Activated CD8-positive, alpha-beta memory T cell treated with anti-CD3 and anti-CD28 coated beads for 36 hours (primary cell): ENCODE data around the gene ATP6V1F. TPM values are rescaled to one million over a fixed set of nuclear protein-coding genes. Genes with fewer than 3 reads are reported as not detected.

Experiments
- CTCF ChIA-PET: fragments of 350-600 bp; sonication (Branson Sonifier 250); formaldehyde crosslinking; loops from one replicate; lab custom pipeline; 2021; ENCODE audit warnings: antibody characterized with exemption; lab: Charles Lee
- POLR2A ChIA-PET: fragments of 350-600 bp; sonication (Branson Sonifier 250); formaldehyde crosslinking; loops from one replicate; lab custom pipeline; 2021; ENCODE audit warnings: antibody characterized with exemption; lab: Charles Lee
- total RNA-seq, 2 experiments: library from RNA; stranded (reverse); gene quantifications; one replicate each; pipeline ENCODE4 v1.2.3, GENCODE V29; 2021

The ATP6V1F gene
- total RNA-seq, 2 experiments from 2014 or later, result 145 to 152 TPM

DNA sequence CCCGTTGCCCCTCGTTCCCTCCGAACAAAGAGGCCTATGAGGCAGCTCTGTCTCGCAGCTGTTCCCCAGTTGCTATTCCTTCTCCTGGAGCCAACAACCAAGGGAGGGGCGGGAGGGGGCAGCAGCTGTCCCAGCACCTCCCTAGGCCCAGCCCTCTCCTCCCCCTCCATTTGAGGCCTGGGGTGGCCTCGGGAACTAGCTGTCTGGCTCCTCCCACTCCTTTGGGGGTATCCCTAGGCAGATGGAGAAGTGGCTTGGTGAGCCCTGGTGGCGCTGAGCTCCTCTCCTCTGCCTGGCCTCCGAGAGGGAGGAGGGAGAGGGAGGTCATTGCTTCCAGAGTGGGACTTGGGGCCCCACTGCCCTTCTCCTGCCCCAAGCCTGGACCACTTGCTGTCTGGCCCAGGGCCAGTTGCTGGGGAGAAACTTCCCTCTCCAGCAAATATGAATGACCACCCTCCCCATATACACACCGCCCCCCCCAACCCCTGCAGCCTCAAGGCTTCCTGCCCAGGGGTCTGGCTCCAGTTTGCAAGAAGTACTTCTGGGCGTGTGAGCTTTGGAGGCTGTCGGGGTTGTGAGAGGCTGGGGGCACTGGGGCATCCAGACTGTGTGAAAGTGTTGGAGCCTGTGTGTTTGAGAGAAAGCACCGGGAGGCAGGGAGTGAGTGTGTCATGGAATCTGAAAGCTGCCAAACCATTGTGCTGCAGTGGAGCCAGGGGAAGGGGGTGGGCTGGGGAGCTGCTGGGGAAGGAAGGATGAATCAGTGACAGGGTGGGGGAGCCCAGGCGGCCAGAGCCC is 29.3 kb upstream of the ATP6V1F start:
- CTCF ChIA-PET, result interaction anchor here (0.6 kb wide), 1 partner anchor 10 kb away, joined by 3 read pairs; no protein-coding TSS in a partner anchor
- POLR2A ChIA-PET, result no interaction called here

DNA sequence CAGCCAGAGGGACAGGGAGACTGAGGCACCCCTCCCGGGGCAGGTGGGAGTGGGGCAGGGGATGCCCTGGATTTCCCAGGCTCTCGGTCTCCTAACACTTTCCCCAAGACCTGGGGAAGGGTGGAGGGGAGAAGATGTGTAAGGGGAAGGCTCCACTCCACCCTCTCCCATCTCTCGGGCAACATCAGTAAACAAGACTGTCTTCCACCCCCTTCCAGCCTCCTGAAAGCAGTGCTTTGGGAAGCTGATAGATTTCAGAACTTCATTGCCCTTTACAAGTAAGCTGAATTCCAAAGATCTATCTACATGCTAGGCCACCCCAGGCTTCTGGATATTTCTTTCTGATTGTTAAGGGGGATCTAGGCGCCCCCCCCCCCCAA is 28.7 kb upstream of the ATP6V1F start:
- ChIA-PET POLR2A (no interaction called here), CTCF (interaction anchor here (0.6 kb wide), 1 partner anchor 10 kb away, joined by 3 read pairs; no protein-coding TSS in a partner anchor)

DNA sequence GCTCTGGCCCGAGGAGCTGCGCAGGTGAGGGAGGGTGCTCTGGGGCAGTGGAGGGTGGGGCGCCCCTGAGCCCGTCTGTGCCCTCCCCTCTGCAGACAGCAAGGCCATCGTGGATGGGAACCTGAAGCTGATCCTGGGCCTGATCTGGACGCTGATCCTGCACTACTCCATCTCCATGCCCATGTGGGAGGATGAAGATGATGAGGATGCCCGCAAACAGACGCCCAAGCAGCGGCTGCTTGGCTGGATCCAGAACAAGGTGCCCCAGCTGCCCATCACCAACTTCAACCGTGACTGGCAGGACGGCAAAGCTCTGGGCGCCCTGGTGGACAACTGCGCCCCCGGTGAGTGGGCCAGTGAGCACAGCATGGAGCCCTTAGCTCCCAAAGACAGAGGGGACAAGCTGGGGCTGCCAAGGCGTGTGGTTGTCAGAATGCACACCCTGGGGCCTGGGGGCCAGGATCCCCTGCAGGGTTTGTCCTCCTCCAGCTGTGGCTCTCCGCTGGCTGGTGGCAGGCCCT is 27.4 kb upstream of the ATP6V1F start:
- CTCF ChIA-PET, result no interaction called here
- POLR2A ChIA-PET, result no interaction called here

DNA sequence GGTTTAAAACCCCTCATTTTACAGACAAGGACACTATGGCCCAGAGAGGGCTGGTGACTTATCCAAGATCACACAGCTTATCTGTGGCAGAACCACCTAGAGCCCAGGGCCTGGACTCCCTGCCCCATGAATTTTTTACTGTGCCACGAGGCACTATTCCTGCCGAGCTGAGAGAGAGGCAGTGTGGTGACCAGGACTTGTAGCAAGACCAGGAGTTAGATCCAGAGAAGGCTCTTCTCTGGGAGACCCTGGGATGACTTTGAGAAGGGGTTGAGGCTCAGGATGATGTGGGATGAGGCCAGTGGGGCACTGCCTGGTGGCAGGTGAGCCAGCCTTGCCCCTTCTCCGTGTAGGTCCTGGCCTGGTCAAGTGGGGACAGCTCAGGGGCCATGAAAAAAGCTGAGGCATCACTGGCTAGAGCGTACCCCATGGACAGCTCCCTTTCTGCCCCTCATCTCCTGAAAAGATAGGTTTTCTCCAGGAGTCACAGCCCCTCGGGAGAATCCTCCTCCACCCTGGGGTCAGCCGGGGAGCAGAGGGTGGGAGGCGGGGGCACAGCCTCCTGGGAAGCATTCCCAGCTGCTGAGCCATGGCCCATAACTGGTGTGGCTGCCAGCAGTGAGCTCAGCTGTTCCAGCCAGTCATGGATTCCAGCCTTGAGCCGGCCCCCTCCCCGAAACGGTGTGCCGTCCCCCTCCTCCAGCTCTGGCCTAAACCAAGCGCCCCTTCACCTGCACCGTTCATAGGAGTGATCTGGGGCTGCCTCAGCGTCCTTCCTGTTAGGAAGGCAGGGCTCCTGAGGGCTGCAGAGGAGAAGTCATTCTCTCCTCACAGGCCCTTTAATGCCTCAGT is 26.6 kb upstream of the ATP6V1F start:
- ChIA-PET CTCF (no interaction called here), POLR2A (no interaction called here)

DNA sequence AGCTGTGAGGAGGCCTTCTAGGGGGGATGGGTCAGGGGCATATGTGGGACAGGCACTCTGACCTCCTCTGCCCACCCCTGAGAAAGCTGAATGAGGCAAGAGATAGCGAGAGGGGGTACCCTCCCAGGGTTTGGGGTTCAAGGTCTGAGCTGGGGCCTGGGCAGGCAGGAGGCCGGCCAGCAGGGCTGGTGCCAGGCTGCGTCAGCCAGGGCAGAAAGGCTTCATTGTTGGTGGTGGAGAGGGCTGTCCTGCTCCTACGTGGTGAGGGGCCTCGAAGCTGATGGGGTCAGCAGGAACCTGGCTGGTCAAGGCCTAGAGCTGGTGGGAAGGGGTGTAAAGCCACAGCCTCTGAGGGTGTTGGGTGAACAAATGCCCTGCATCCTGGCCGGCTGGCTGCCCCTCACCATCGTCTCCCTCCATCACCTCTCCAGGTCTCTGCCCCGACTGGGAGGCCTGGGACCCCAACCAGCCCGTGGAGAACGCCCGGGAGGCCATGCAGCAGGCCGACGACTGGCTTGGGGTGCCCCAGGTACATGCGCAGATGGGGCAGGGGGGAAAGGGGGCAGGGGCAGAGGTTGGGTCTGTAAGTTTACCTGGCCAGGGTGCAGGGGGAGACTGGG is 25.8 kb upstream of the ATP6V1F start:
- POLR2A ChIA-PET, result no interaction called here
- CTCF ChIA-PET, result no interaction called here

DNA sequence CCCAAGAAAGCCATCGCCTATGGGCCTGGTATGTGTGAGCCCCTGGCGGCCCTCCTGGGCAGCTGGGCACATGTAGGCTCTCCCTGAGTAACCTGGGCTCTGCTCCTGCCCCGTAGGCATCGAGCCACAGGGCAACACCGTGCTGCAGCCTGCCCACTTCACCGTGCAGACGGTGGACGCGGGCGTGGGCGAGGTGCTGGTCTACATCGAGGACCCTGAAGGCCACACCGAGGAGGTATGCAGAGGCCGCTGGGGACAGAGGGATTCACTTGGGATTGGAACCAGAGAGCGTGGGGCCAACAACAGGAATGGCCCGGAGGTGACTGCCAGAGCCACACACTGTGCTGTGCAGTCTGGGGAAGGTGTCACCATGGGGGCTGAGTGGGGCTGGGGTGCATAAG is 25.1 kb upstream of the ATP6V1F start:
- CTCF ChIA-PET, result interaction anchor here (1.1 kb wide), 1 partner anchor 12 kb away, joined by 3 read pairs; no protein-coding TSS in a partner anchor
- POLR2A ChIA-PET, result no interaction called here

DNA sequence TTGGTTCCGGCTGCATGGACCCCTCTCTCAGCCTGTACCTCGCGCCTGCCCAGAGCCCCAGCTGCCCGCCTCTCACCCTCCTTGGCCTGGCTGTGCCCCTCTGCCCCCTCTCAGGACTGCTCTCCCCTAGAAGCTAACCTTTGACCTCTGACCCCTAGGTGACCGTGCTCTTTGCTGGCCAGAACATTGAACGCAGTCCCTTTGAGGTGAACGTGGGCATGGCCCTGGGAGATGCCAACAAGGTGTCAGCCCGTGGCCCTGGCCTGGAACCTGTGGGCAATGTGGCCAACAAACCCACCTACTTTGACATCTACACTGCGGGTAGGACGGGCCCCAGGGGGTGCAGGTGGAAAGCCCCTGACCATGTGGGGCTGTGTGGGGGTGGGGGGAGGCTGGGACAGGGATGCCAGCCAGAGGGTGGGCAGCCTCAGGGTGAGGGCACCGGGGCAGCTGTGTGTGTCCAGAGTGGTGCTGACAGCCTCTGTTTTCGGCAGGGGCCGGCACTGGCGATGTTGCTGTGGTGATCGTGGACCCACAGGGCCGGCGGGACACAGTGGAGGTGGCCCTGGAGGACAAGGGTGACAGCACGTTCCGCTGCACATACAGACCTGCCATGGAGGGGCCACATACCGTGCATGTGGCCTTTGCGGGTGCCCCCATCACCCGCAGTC is 24.4 kb upstream of the ATP6V1F start:
- ChIA-PET POLR2A (no interaction called here), CTCF (interaction anchor here (1.1 kb wide), 1 partner anchor 13 kb away, joined by 3 read pairs; no protein-coding TSS in a partner anchor)

DNA sequence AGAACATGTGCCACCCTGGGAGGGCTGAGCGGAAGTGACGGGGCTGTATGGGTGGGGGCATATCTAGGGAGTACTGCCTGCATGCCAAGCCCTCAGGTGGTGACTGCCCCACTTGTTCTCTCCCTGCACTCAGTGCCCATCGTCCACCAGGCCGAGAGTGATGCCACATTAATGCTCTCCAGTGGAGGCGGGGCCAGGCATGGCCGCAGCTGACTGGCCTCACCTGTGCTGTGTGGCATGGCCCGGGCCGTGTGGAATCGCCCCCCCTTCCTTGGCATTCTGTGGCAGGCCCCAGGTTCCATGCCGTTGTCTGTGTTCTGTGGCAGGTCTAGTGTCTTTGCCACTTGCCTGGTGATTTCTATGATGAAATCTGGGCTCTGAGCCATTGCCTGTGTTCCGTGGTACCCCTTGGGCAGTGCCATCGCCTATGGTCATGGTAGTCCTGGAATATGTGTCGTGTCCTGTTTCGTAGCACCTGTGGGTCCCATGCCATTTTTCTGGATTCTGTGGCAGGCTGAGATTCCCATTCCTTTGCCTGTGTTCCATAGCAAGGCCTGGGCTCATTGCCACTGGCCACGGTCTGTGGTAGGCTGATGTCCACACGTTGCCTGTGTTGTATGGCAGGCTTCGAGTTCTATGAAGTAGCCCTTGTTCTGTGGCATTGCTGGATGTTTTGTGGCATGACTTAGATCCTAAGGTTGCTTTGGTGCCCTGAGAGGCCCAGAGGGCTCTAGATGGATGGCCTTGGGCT is 23.5 kb upstream of the ATP6V1F start:
- CTCF ChIA-PET, result interaction anchor here (0.5 kb wide), 1 partner anchor 388 kb away, joined by 3 read pairs; no protein-coding TSS in a partner anchor

DNA sequence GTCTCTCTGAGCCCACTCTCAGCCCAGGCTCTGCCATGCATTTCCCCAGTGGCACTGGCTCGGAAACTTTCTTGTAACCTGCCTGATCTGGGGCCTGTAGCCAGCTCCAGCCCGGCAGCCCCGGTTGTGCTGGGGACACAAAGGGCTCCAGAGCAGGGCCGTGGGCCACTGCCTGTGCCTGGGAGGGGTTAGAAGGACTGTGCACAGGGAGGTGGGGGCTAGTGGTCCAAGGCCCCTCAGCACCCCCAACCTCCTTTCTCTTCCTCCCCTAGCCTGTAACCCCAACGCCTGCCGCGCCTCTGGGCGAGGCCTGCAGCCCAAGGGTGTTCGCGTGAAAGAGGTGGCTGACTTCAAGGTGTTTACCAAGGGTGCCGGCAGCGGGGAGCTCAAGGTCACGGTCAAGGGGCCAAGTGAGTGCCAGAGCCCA is 22.9 kb upstream of the ATP6V1F start:
- ChIA-PET CTCF (interaction anchor here (0.5 to 1.4 kb wide), 2 partner anchors 44 to 387 kb away, joined by 3 to 4 read pairs; no protein-coding TSS in a partner anchor), POLR2A (interaction anchor here (1.0 kb wide), 1 partner anchor 23 kb away, joined by 3 read pairs; the partner anchor contains the start of gene ATP6V1F)

More for the DNA sequence above, 23.5 kb upstream of the ATP6V1F start:
- POLR2A ChIA-PET, result interaction anchor here (1.0 kb wide), 1 partner anchor 24 kb away, joined by 3 read pairs; the partner anchor contains the start of gene ATP6V1F

DNA sequence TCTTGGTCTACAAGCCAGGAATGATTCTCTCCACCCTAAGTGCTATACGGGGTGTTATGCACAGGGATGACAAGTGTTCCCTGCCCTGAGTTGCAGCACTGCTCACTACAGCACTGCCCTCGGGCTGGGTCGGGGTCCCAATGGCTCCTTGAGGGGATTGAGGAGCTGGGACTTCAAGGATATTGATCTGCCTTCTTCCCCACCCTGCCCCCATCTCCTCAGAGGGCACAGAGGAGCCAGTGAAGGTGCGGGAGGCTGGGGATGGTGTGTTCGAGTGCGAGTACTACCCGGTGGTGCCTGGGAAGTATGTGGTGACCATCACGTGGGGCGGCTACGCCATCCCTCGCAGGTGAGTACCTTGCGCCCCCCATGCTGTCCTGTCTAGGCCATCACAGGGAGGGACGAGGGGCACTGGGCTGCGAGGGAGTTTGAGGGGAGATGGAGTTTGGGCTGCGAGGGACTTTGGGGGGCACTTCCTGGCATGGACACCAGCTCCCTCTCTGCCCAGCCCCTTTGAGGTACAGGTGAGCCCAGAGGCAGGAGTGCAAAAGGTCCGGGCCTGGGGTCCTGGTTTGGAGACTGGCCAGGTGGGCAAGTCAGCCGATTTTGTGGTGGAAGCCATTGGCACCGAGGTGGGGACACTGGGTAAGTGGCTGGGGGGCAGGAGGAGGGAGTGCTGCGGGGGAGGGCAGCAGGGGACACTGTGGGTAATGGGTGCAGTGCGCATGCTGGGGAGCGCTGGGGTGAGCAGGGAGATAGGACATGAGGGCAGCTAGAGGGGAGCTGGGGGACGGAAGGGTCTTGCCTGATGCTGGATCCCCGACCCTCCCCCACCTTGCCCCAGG is 22.1 kb upstream of the ATP6V1F start:
- CTCF ChIA-PET, result interaction anchor here (1.4 kb wide), 1 partner anchor 43 kb away, joined by 4 read pairs; no protein-coding TSS in a partner anchor
- POLR2A ChIA-PET, result interaction anchor here (1.0 kb wide), 1 partner anchor 22 kb away, joined by 3 read pairs; the partner anchor contains the start of gene ATP6V1F

DNA sequence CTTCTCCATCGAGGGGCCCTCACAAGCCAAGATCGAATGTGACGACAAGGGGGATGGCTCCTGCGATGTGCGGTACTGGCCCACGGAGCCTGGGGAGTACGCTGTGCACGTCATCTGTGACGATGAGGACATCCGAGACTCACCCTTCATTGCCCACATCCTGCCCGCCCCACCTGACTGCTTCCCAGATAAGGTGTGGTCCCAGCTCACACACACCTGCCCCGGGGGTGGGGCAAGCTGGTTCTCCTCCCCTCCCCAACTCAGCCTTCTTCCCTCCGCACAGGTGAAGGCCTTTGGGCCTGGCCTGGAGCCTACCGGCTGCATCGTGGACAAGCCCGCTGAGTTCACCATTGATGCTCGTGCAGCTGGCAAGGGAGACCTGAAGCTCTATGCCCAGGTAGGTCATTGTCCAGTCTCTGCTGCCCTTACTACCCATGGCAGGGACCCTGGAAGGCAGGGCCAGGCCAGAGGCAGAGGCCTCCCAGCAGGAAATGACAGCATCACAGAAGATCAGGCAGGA is 21.4 kb upstream of the ATP6V1F start:
- POLR2A ChIA-PET, result no interaction called here

DNA sequence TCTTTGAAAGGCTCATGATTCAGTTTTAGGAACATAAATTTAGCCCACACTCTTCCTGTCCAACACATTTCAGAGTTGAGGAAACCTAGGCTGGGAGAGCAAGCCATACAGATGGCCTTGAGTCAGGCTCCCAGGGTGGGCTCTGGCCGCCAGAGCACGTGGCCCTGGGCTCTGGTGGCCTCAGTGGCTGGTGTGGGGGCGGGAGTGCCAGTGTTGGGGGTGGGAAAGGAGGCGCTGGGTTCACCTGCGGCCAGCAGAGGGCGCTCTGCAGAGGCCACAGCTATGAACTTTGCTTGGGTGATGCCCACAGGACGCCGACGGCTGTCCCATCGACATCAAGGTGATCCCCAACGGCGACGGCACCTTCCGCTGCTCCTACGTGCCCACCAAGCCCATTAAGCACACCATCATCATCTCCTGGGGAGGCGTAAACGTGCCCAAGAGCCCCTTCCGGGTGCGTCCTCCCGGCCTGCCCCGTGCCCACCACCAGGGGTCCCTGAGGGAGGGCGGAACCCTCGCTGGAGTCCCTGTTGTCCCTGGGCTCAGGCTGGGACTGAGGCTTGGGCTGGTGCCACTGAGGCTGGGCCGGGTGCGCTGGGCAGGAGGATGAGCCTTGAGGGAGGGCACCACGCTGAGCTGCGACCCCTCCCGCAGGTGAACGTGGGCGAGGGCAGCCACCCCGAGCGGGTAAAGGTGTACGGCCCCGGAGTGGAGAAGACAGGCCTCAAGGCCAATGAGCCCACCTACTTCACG is 20.6 kb upstream of the ATP6V1F start:
- POLR2A ChIA-PET, result interaction anchor here (0.6 kb wide), 1 partner anchor 33 kb away, joined by 3 read pairs; no protein-coding TSS in a partner anchor

More for the DNA sequence above, 21.4 kb upstream of the ATP6V1F start:
- CTCF ChIA-PET, result interaction anchor here (1.2 to 1.7 kb wide), 4 partner anchors 10 to 43 kb away, joined by 4 to 10 read pairs (median 6); no protein-coding TSS in a partner anchor

DNA sequence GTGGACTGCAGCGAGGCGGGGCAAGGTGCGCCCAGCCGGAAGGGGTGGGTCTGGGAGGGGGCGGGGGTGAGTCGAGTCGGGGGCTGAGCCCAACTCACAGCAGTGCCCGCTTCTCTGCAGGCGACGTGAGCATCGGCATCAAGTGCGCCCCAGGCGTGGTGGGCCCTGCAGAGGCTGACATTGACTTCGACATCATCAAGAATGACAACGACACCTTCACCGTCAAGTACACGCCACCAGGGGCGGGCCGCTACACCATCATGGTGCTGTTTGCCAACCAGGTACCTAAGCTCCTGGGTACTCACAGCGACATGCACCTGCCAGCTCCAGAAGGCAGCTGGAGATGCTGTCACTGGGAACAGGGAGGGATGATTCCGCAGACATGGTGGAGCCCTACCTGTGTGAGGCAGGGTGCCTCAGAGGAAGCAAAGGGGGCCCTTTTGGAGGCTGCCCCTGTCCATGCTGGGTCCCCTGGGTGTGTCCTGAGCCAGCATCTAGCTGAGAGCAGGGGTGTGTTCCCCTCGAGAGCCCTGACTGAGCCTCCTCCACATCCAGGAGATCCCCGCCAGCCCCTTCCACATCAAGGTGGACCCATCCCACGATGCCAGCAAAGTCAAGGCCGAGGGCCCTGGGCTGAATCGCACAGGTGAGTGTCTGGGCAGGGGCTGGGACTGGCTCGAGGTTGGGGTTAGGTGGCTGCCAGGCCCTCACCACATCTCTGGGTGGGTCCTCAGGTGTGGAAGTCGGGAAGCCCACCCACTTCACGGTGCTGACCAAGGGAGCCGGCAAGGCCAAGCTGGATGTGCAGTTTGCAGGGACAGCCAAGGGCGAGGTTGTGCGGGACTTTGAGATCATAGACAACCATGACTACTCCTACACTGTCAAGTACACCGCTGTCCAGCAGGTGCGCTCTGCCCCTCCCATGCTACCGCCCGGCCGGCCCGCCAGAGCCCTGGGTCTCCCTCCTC is 19.7 kb upstream of the ATP6V1F start:
- POLR2A ChIA-PET, result no interaction called here
- CTCF ChIA-PET, result interaction anchor here (0.9 to 1.7 kb wide), 10 partner anchors 9 to 52 kb away, joined by 3 to 10 read pairs (median 5); partner anchors contain the start of gene CCDC136

More for the DNA sequence above, 20.6 kb upstream of the ATP6V1F start:
- CTCF ChIA-PET, result interaction anchor here (0.7 to 1.7 kb wide), 9 partner anchors 11 to 51 kb away, joined by 3 to 10 read pairs (median 5); partner anchors contain the start of gene CCDC136

DNA sequence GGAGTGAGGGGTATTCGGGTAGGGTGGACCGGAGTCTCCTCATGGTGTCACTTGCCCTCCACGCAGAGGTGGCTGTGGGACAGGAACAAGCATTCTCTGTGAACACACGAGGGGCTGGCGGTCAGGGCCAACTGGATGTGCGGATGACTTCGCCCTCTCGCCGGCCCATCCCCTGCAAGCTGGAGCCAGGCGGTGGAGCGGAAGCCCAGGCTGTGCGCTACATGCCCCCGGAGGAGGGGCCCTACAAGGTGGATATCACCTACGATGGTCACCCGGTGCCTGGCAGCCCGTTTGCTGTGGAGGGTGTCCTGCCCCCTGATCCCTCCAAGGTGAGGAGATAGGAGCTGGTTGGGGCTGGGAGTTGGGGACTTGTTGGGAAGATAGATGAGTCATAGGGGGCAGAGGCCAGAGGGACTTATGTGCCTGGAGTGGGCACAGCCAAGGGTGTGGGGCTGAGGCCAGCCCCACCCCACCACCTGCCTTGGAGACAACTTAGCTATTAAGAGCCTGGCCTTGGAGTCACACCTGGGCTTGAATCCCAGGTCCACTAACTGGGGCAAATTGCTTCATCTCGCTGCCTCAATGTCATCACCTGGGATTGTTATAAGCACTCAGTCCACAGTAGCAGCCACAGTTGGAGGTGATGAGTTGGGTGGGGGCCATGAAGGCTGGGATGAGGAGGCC is 18.6 kb upstream of the ATP6V1F start:
- ChIA-PET POLR2A (no interaction called here), CTCF (interaction anchor here (1.1 to 1.4 kb wide), 2 partner anchors 10 to 40 kb away, joined by 3 to 5 read pairs; no protein-coding TSS in a partner anchor)
